ENCODE results near the gene IGF2BP2.

IGF2BP2 gene

DNA sequence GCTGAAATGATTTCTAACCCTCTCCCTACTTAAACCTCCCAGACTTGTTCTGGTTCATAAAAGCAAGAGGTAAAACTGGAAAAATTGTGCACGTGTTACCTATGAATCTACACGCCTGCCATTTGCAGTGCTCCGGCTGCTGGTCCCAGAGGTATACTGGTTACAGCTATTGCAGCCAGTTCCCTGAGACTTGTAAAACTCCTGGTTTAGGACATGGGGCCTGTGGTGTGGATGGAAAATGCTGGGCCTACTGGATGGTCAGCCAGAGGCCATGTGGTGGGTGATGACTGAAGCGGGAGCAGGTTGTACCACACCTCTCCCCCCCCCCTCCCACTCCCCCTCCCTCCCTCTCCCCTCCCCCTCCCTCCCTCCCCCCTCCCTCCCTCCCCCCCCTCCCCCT lies 193.7 kb downstream of the IGF2BP2 start:
- no peak for DNase-seq

DNA sequence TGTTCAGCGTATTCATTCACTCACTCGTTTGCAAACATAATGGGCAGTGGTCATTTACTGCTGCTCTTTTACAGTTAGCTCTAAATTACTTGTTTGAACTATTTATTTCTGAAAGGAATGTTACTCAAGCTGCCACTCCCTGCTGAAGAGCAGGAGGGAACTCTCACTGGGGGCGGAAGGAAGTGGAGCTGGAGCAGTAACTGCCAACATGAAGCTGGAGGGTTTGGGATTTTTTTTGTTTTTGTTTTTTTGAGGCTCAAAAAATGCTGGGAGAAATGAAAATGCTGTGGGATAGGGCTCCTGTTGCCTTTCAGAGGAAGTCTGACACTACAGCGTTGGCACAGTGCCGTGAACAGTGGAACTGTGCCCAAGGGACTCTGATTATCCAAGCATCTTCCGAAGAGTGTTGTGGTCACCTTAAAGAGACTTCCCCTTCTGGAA lies 194.6 kb downstream of the IGF2BP2 start:
- no peak for DNase-seq

- DNase-seq, result no peak
These were observed 195.2 kb downstream of the IGF2BP2 start for GRCh38 chr3:185629554-185630181.

GRCh38 chr3:185625784-185626183 lies 199.1 kb downstream of the IGF2BP2 start:
- no peak for DNase-seq

GRCh38 chr3:185623939-185624665 lies 200.7 kb downstream of the IGF2BP2 start:
- DNase-seq, result no peak

- no peak for DNase-seq
These were observed 211.8 kb downstream of the IGF2BP2 start for GRCh38 chr3:185613016-185613415.

- no peak for DNase-seq
These were observed 218.6 kb downstream of the IGF2BP2 start for GRCh38 chr3:185606196-185606595.

GRCh38 chr3:185605566-185605965 lies 219.3 kb downstream of the IGF2BP2 start:
- DNase-seq, result no peak

DNA sequence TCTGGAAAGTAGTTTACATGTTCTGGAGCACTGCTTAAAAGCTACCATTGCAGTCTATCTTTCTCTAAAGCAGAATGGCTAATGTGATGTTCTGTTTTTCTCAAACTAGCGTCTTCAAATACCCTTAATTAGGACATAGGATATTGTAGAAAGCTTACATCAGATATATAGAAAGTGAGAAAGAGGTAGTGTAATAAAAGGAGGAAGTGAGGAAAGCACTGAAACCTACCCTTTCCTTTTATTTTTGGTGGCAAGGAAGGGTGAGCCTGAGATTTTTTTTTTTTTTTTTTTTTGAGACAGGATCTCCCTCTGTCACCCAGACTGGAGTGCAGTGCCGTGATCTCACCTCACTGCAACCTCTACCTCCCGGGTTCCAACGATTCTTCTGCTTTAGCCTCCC lies 229.3 kb downstream of the IGF2BP2 start:
- no peak for DNase-seq

GRCh38 chr3:185594073-185594472 lies 230.8 kb downstream of the IGF2BP2 start:
- no peak for DNase-seq
